Neural cell (in vitro differentiated cells): Measurements from ENCODE around the gene PDE6A. TPM values are rescaled to one million over a fixed set of nuclear protein-coding genes. Genes with fewer than 3 reads are reported as not detected.

Source experiments
- H2AFZ ChIP-seq: fragments of 200-600, 300-800 bp; sonication (generic), shearing (Covaris generic); 2 replicates; pipeline ENCODE4 v1.6.0; 2014; ENCODE audit warnings: low read depth, mild to moderate bottlenecking, antibody characterized with exemption, low read length, moderate library complexity
- H3F3A ChIP-seq: fragments of 200-600 bp; shearing (Covaris generic); 2 replicates; pipeline ENCODE4 v1.6.1; 2016; ENCODE audit warnings: mild to moderate bottlenecking, moderate library complexity, mixed read lengths, antibody characterized with exemption, low read length; ENCODE audit not compliant: insufficient read depth, poor library complexity, severe bottlenecking
- H3K27ac ChIP-seq: fragments of 200-600, 300-800 bp; sonication (generic), shearing (Covaris generic); 2 replicates; pipeline ENCODE4 v1.5.1; 2014; ENCODE audit warnings: mild to moderate bottlenecking, low read length, moderate library complexity
- H3K27me3 ChIP-seq: fragments of 300-800, 200-600 bp; sonication (generic), shearing (Covaris generic); 2 replicates; pipeline ENCODE4 v1.6.0; 2014; ENCODE audit warnings: mild to moderate bottlenecking, low read depth, low read length, moderate library complexity; ENCODE audit not compliant: insufficient read depth
- H3K36me3 ChIP-seq: fragments of 300-800, 200-600 bp; sonication (generic), shearing (Covaris generic); 2 replicates; pipeline ENCODE4 v1.5.1; 2014; ENCODE audit warnings: mild to moderate bottlenecking, antibody characterized with exemption, low read length, moderate library complexity; ENCODE audit not compliant: insufficient read depth
- H3K4me2 ChIP-seq: fragments of 300-800, 200-600 bp; sonication (generic), shearing (Covaris generic); 2 replicates; pipeline ENCODE4 v1.6.0; 2014; ENCODE audit warnings: mild to moderate bottlenecking, low read length
- H3K4me3 ChIP-seq: fragments of 300-800, 200-600 bp; sonication (generic), shearing (Covaris generic); 2 replicates; pipeline ENCODE4 v1.5.1; 2014; ENCODE audit warnings: mild to moderate bottlenecking, low read length, moderate library complexity
- H3K79me2 ChIP-seq: fragments of 200-600 bp; shearing (Covaris generic); replicated peaks from 2 replicates; pipeline ENCODE4 v1.6.0; 2014; ENCODE audit warnings: mild to moderate bottlenecking, low read length, moderate library complexity; ENCODE audit not compliant: insufficient read depth
- H3K9ac ChIP-seq: fragments of 300-800, 200-600 bp; sonication (generic), shearing (Covaris generic); 2 replicates; pipeline ENCODE4 v1.6.1; 2016; ENCODE audit warnings: mild to moderate bottlenecking, low read length, mixed read lengths
- H3K9me2 ChIP-seq: fragments of 200-600 bp; shearing (Covaris generic); 2 replicates; pipeline ENCODE4 v1.6.1; 2016; ENCODE audit warnings: mild to moderate bottlenecking, low read length, mixed read lengths; ENCODE audit not compliant: insufficient read depth
- H3K9me3 ChIP-seq: fragments of 200-600, 300-800 bp; sonication (generic), shearing (Covaris generic); 2 replicates; pipeline ENCODE4 v1.6.1; 2016; ENCODE audit warnings: mild to moderate bottlenecking, mixed run types, low read length, moderate library complexity, mixed read lengths
- H4K20me1 ChIP-seq: fragments of 200-600 bp; shearing (Covaris generic); 2 replicates; pipeline ENCODE4 v1.6.1; 2016; ENCODE audit warnings: mild to moderate bottlenecking, mixed run types; ENCODE audit not compliant: insufficient read depth
- CTCF ChIP-seq: fragments of 450-650 bp; IDR thresholded peaks from 2 replicates; pipeline ENCODE4 v1.5.1; 2014; ENCODE audit warnings: antibody characterized with exemption, mild to moderate bottlenecking, moderate library complexity; ENCODE audit not compliant: poor library complexity, severe bottlenecking
- EP300 ChIP-seq: fragments of 450-650 bp; conservative IDR thresholded peaks from 2 replicates; pipeline ENCODE4 v1.6.1; 2014; ENCODE audit warnings: antibody characterized with exemption, mild to moderate bottlenecking, moderate library complexity; ENCODE audit not compliant: poor library complexity, severe bottlenecking
- EZH2 ChIP-seq: fragments of 200-600, 300-800 bp; shearing (Covaris generic), sonication (generic); IDR thresholded peaks from 2 replicates; pipeline ENCODE4 v1.6.1; 2014; ENCODE audit warnings: antibody characterized with exemption, low read length, borderline replicate concordance, mild to moderate bottlenecking; ENCODE audit not compliant: insufficient read depth, poor library complexity, severe bottlenecking
- MXI1 ChIP-seq: fragments of 450-650 bp; conservative IDR thresholded peaks from 2 replicates; pipeline ENCODE4 v1.6.1; 2014; ENCODE audit warnings: antibody characterized with exemption, mild to moderate bottlenecking; ENCODE audit not compliant: poor library complexity, severe bottlenecking
- POLR2AphosphoS5 ChIP-seq: IDR thresholded peaks from 2 replicates; pipeline ENCODE4 v1.6.1; 2012
- RAD21 ChIP-seq: fragments of 450-650 bp; conservative IDR thresholded peaks from 2 replicates; pipeline ENCODE4 v1.6.1; 2014; ENCODE audit warnings: antibody characterized with exemption, mild to moderate bottlenecking, moderate library complexity
- REST ChIP-seq: IDR thresholded peaks from 2 replicates; pipeline ENCODE4 v1.6.1; 2012; ENCODE audit warnings: borderline replicate concordance
- SMC3 ChIP-seq: fragments of 450-650 bp; conservative IDR thresholded peaks from 2 replicates; pipeline ENCODE4 v1.6.1; 2014; ENCODE audit warnings: antibody characterized with exemption, mild to moderate bottlenecking, moderate library complexity; ENCODE audit not compliant: poor library complexity
- TAF1 ChIP-seq: IDR thresholded peaks from 2 replicates; pipeline ENCODE4 v1.6.1; 2012; ENCODE audit warnings: low read depth
- polyA plus RNA-seq: library from polyadenylated mRNA; depleted of rRNA; stranded (reverse); fragments of >200 nt; gene quantifications from 2 replicates; pipeline ENCODE4 v1.2.3, GENCODE V29; 2014

Gene PDE6A
- polyA plus RNA-seq, 1 donor from 2014 or later = not detected

DNA sequence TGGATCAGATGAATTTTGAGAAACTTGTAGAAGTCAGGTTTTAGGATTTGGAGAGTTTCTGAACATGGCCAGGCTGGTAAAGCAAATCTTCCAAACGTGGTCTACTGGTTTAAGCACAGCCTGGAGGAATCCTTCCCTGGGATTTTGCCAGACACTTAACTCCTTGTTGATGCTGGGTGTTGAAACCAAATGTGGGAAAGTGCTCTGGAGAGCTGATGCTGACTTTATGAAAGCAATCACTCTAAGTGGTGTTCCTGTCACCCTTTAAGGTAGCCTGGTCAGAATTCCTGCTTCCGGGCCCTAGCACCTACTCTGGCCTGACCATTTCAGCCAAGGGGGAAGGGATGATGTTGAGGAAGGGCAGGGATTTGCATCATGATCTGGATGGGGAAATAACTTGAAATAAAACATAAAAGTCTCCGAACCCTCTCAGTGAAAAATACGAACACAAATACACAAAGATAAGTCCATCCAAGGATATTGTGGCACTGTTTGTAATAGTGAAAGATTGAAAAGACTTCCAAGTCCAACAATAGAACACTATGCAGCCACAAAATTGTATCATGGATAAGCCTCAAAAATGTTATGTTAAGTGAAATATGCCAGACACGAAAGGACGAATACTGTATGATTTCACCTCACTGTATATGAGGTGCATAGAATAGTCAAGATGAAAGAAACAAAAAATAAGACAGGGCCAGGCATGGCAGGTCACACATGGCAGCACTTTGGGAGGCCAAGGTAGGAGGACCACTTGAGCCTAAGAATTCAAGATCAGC is 57.7 kb downstream of the PDE6A start:
- no peak overlapping the region for H3K27ac ChIP-seq
- no peak overlapping the region for H3K4me2 ChIP-seq

GRCh38 chr5:149886060-149886459 is 58.5 kb downstream of the PDE6A start:
- Histone ChIP-seq H2AFZ (no peak overlapping the region), H3K9ac (no peak overlapping the region), H3K27me3 (no peaks in the 10 kb centered on the region), H3K9me3 (no peaks in the 10 kb centered on the region), H3K4me2 (no peak overlapping the region), H3K79me2 (no peaks in the 10 kb centered on the region), H3K36me3 (no peaks in the 10 kb centered on the region), H4K20me1 (no peaks in the 10 kb centered on the region), H3F3A (no peaks in the 10 kb centered on the region), H3K4me3 (no peak overlapping the region), H3K27ac (no peak overlapping the region), H3K9me2 (no peaks in the 10 kb centered on the region)
- TF ChIP-seq EP300 (no peak), CTCF (no peak), MXI1 (no peak), POLR2AphosphoS5 (no peak), EZH2 (no peak), RAD21 (no peak), SMC3 (no peak)

More for the DNA sequence above, 57.7 kb downstream of the PDE6A start:
- H3F3A ChIP-seq = no peaks in the 10 kb centered on the region
- H3K27me3 ChIP-seq = no peaks in the 10 kb centered on the region
- no peaks in the 10 kb centered on the region for H4K20me1 ChIP-seq
- TF ChIP-seq TAF1 = no peak
- TF ChIP-seq RAD21 = no peak
- TF ChIP-seq EP300 = no peak
- no peak for TF ChIP-seq POLR2AphosphoS5
- no peak for TF ChIP-seq EZH2
- TF ChIP-seq SMC3 = no peak
- TF ChIP-seq REST = no peak
- TF ChIP-seq CTCF = no peak
- TF ChIP-seq MXI1 = no peak
- H3K36me3 ChIP-seq = no peaks in the 10 kb centered on the region
- H3K9me3 ChIP-seq = no peaks in the 10 kb centered on the region
- no peaks in the 10 kb centered on the region for H3K79me2 ChIP-seq
- no peak overlapping the region for H3K4me3 ChIP-seq
- no peak overlapping the region for H2AFZ ChIP-seq
- no peak overlapping the region for H3K9ac ChIP-seq
- no peaks in the 10 kb centered on the region for H3K9me2 ChIP-seq
